ENCODE data around the gene CHAF1A.

CHAF1A gene

DNA sequence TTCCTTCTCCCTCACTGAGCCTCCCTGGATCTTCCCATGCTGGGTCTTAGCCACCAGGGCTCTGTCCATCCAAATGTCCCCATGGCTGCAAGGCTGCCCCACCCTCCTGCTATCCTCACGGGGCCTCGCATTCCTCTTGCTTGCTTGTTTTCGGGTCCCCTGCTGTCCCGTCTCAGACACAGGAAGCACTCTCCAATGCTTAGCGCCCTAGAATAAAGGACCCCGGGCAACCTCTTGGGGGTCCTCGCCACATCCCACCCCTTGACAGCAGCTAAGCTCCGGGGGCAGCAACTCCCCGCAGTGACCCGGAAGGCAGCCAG lies 25.8 kb upstream of the CHAF1A start:
- TF ChIP-seq ZFX (IDR thresholded peaks at IDR 0.05): no peak
- TF ChIP-seq, protein P1, sequence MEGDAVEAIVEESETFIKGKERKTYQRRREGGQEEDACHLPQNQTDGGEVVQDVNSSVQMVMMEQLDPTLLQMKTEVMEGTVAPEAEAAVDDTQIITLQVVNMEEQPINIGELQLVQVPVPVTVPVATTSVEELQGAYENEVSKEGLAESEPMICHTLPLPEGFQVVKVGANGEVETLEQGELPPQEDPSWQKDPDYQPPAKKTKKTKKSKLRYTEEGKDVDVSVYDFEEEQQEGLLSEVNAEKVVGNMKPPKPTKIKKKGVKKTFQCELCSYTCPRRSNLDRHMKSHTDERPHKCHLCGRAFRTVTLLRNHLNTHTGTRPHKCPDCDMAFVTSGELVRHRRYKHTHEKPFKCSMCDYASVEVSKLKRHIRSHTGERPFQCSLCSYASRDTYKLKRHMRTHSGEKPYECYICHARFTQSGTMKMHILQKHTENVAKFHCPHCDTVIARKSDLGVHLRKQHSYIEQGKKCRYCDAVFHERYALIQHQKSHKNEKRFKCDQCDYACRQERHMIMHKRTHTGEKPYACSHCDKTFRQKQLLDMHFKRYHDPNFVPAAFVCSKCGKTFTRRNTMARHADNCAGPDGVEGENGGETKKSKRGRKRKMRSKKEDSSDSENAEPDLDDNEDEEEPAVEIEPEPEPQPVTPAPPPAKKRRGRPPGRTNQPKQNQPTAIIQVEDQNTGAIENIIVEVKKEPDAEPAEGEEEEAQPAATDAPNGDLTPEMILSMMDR (conservative IDR thresholded peaks at IDR 0.05): no peak
- H3K27ac ChIP-seq: no peak overlapping the region

DNA sequence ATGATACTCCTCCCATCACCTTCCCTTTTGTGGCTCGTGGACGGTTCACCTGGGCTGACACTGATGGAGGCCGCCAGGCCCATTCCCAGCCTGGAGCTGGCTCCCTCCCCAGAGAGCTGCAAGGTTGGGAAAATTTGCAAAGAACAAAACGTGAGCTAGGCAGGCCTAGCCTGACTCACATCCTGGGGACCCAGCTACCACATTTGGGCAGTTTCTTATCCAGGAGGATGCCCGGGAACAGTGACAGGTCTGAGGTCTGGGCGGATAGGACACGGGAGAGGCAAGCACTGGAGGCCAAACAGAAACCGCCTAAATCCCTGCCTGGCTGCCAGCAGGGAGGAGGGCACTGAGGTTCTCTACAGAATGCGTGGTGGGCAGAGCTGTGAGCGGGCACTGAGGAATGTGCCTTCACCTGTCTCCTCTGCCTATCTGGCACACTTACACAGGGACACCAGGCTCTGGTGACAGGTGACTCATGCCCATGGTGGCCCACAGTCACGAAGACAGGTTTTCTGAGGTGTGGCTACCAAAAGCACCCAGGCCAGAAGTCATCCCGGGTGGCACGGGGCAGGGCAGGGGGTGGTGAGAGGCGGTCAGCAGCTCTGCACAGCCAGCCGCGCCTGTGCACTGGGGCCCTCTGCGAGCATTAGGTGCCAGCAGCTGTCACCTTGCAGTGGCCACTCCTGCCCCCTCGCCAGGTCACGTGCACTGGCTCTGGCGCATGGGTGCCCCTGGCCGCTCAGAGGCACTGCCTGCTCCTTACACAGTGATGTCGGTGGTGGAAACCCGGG lies 25.3 kb upstream of the CHAF1A start:
- TF ChIP-seq, protein P1 (conservative IDR thresholded peaks at IDR 0.05): no peak
- no peak for TF ChIP-seq ZFX (IDR thresholded peaks at IDR 0.05)
- H3K27ac ChIP-seq: no peak overlapping the region

DNA sequence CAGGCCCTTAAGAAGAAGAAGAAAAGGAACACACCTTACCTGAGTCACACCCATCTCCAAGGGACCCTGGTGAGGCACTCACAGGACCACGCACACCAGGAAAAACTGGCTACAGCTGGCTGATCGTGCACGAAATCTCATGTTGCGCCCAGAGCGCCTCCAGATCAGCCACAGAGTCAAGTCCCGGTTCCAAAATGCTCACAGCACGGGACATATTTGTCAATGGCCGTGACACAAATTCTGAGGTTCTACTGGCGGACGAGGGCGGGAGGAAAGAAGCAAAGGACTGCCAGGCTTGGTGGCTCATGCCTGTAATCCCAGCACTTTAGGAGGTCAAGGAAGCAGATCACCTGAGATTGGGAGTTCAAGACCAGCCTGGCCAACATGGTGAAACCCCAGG lies 23.6 kb upstream of the CHAF1A start:
- no peak for TF ChIP-seq ZFX (IDR thresholded peaks at IDR 0.05)
- TF ChIP-seq, protein P1 (conservative IDR thresholded peaks at IDR 0.05): no peak
- H3K27ac ChIP-seq: no peak overlapping the region

DNA sequence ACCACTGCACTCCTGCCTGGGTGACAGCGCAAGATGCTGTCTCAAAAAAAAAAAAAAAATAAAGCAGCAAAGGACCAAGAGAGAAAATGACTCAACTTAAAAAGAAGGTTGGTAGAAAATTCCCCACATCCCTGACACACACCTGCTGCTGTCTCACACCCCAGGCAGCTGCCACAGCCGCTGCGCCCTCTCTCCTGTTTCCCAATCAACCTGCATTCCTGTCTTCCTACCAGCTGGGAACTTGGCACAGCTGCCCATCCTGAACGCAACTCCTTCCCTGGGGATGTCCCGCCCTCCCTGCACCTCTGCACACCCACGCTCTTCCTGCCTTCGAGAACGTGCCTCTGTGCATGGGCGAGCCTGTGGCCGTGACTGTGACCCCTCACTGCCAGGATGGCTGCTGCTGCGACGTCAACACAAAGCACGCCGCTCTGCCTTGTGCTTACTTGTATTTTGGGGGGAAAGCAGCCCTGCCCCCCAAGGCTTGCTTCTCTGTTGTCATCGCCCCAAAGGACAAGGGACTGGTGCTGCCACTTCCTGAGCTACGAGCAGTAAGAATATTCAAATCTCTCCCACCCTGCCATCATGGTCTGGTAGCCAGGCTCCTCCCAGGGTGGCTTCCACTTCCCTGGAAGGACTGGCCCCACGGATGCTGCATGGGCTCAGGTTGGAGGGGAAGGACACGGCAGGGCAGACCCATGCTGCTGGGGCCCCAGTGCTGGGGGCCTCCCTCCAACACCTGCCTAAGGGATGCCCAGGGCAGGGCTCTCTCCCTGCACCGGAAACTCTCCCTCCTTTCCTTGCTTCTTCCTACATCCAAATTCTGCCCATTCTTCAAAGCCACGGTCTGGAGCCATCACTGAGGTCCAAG lies 22.8 kb upstream of the CHAF1A start:
- no peak overlapping the region for H3K27ac ChIP-seq

DNA sequence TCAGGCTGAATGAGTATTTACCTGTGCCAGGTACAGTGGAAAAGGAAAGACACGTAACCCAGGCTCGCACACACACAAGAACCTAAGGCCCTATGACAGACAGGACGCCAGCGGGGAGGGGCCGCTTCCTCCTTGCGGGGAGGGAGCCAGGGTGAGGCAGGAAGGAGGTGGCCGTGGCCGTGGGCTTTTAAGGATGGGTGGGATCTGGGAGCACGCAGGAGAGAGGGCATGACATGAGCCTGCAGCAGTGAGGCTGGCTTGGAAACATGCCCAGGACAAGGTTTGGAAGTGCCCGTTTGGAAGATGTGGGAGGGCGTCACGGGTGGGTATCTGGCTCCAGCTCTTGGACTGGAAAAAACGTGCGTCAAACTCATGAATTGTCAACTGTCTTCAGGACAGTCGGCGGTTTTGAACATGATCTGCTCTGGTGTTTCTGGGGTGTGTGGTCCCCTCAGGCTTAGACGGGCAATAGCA lies 22.1 kb upstream of the CHAF1A start:
- TF ChIP-seq, protein P1 (conservative IDR thresholded peaks at IDR 0.05): no peak
- TF ChIP-seq ZFX (IDR thresholded peaks at IDR 0.05): no peak
- no peak overlapping the region for H3K27ac ChIP-seq

More for the DNA sequence above, 22.8 kb upstream of the CHAF1A start:
- TF ChIP-seq ZFX (IDR thresholded peaks at IDR 0.05): no peak
- TF ChIP-seq, protein P1 (conservative IDR thresholded peaks at IDR 0.05): no peak

DNA sequence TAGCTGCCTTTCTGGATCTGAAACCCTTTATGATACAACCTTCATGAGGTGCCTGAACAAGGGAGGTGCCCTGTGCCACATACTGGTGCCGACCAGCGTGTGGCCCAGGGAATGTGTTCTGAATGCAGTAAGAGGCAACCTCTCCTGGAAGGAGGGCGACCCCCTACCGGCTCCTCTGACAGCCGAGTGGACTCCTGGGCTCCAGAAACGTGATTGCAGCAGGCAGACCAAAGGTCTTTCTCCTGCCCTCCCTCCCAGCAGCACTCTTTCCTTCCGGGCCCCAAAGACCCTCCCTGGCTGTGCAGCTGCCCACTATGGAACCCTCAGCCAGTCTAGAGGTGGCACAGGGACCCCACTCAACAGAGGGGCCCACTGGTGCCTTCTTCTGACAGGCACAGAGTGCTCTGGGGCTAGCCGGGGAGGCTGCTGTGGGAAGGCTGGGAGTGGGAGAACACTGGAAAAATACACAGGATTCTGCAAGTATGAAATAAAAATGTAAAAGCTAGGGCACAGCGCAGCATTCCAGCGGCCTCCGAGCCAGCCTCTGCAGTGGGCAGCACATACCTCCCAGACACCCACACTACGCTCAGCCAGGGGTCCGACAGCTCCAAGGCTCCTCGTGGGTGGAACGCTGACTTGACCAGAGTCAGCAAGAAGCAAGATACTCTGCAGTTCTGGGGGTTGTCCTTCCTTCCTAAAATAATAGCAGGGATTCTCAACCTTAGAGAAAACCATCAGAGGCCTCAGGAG lies 17.0 kb upstream of the CHAF1A start:
- TF ChIP-seq ZFX (IDR thresholded peaks at IDR 0.05): no peak
- TF ChIP-seq, protein P1 (conservative IDR thresholded peaks at IDR 0.05): no peak
- H3K27ac ChIP-seq: no peak overlapping the region
